Esophagus squamous epithelium (tissue), 5 donors: ENCODE data around the gene BRSK2. TPM values are rescaled to one million over a fixed set of nuclear protein-coding genes. Genes with fewer than 3 reads are reported as not detected.

Source experiments
- DNase-seq: peaks from one replicate; lab custom pipeline; 2025; lab: John Stamatoyannopoulos, UW
- H3K27ac ChIP-seq, 4 donors: fragments of 200-600 bp; sonication (generic); one replicate each; pipeline ENCODE4 v1.5.1; 2016 to 2019; ENCODE audit warnings: mild to moderate bottlenecking in 1 of 4
- H3K27me3 ChIP-seq, 4 donors: fragments of 200-600 bp; sonication (generic); 1 replicate in 3 of 4; 2 replicates in 1 of 4; pipeline versions ENCODE4 v1.5.1 to v1.6.0; 2017 to 2021; ENCODE audit warnings: antibody characterized with exemption in 1 of 4
- H3K36me3 ChIP-seq, 3 donors: fragments of 200-600 bp; sonication (generic); one replicate each; pipeline ENCODE4 v1.5.1; 2016 to 2019
- H3K4me1 ChIP-seq, 3 donors: fragments of 200-600 bp; sonication (generic); one replicate each; pipeline ENCODE4 v1.5.1; 2017 to 2019
- H3K4me3 ChIP-seq, 4 donors: fragments of 200-600 bp; sonication (generic); 1 replicate in 3 of 4; 2 replicates in 1 of 4; pipeline ENCODE4 v1.5.1; 2016 to 2019; ENCODE audit warnings: mild to moderate bottlenecking in 2 of 4, moderate library complexity in 1 of 4
- H3K9me3 ChIP-seq, 3 donors: fragments of 200-600 bp; sonication (generic); one replicate each; pipeline ENCODE4 v1.5.1; 2016 to 2019
- POLR2A ChIP-seq, 4 donors: fragments of 450-650 bp; IDR thresholded peaks; one replicate each; pipeline ENCODE4 v1.6.1; 2017; ENCODE audit warnings: antibody characterized with exemption in 4 of 4, mild to moderate bottlenecking in 4 of 4, moderate library complexity in 3 of 4
- WGBS, 2 donors: methylation state at CpG; one replicate each; pipeline ENCODE4 v1.1.5; 2018; 5-methylcytosine and 5-hydroxymethylcytosine counted together
- intact Hi-C: fragments of 100-400 bp; cut with DNase I; formaldehyde crosslinking; loops from one replicate; pipeline ENCODE4 v1.15.0; 2022
- total RNA-seq, 4 donors: library from RNA; depleted of rRNA; stranded (reverse); fragments of >200 nt; gene quantifications; one replicate each; pipeline ENCODE4 v1.1.0, GENCODE V29; 2016
- TF ChIP-seq, protein P1 (sequence below), 6 experiments: fragments of 450-650 bp in 4 of 6; fragments of 200-600 bp in 2 of 6; sonication (generic) in 2 of 6; IDR thresholded peaks; one replicate each; pipeline ENCODE4 v1.5.1; 2016 to 2019; ENCODE audit warnings: antibody characterized with exemption in 6 of 6, mild to moderate bottlenecking in 4 of 6, moderate library complexity in 4 of 6
- donor health status: DM: yes; HTN: yes; CAD: no.

BRSK2 gene
- total RNA-seq, 4 donors from 2014 or later: 0.23 to 1.3 (median 0.35) TPM; not detected in 1

DNA sequence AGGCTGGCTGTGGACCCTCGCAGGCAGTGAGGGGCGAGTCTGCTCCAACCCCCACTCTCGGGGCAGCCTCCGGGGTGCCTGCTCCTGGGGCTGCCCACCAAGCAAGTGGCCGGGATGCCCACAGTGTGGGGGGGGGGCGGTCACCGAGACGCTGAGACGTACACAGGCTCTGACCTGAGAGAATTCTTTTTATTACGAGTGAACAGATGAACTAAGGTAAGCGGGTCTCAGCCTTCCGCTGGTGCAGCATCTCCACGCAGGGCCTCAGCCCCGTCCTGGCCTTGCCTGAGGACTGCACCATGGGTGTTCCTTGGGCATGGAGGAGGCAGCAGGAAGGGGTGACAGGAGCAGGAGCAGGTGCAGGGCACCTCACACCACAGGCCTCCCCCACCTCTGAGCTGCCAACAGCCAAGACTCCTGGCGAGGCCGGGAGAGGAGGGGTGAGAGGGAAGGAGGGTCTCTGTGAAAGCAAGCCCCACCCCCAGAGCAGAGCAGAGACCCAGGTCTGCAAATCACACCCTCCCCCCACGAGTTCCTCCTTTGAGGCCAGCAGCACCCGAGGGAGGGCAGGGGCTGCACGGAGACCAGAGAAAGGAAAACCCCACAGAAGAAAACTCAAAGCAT lies 79.7 kb downstream of the BRSK2 start:
- peaks cover 23 to 95% (median 25%) of the 10 kb centered on the region in 3 donors for H3K36me3 ChIP-seq
- 90 to 100% methylated on average over 2 to 8 of the region's 19 CpGs for WGBS, 2 donors
- intact Hi-C loops: no loop called here

DNA sequence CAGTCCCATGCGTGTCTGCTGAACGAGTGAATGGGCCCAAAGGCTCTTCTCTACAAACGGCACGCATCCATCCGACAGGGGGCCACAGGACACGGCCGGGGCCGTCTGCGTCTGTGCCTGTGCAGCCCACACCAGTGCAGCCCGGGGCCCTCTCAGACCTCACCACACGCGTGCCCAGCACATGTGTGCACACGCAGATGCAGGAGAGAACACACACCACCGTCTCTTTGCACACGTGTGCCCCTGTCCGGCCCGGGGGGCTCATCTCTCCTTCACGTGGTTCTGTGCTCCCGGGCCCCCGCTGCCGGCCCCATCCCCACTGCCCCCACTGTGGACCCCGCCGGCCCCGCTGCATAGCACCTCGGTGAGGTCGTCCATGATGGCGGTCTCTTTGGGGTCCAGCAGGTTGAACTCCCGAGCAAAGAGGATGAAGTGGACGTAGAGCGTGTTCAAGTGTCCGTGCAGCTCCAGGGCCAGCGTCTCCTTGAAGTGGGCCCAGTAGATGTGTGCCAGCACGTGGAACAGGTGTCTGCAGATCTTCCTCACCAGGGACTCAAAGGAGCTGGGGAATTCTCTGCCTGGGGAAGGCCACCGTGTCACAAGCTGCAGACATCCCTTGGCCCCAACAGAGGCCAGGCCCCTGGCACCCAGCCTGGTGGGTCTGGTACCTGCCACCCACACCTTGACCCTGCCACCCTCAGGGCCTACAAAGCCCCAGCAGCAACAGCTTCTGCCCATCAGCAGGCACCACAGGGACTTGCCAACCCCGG lies 80.4 kb downstream of the BRSK2 start:
- TF ChIP-seq, protein P1, sequence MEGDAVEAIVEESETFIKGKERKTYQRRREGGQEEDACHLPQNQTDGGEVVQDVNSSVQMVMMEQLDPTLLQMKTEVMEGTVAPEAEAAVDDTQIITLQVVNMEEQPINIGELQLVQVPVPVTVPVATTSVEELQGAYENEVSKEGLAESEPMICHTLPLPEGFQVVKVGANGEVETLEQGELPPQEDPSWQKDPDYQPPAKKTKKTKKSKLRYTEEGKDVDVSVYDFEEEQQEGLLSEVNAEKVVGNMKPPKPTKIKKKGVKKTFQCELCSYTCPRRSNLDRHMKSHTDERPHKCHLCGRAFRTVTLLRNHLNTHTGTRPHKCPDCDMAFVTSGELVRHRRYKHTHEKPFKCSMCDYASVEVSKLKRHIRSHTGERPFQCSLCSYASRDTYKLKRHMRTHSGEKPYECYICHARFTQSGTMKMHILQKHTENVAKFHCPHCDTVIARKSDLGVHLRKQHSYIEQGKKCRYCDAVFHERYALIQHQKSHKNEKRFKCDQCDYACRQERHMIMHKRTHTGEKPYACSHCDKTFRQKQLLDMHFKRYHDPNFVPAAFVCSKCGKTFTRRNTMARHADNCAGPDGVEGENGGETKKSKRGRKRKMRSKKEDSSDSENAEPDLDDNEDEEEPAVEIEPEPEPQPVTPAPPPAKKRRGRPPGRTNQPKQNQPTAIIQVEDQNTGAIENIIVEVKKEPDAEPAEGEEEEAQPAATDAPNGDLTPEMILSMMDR (IDR thresholded peaks at IDR 0.05): no peak
- TF ChIP-seq POLR2A (IDR thresholded peaks at IDR 0.05): no peak
- Histone ChIP-seq H3K9me3 (no peaks in the 10 kb centered on the region), H3K27ac (no peak overlapping the region), H3K4me3 (no peak overlapping the region), H3K4me1 (peaks cover 0 to 12% (median 0%) of the 10 kb centered on the region in 3 donors), H3K36me3 (peaks cover 23 to 99% (median 25%) of the 10 kb centered on the region in 3 donors), H3K27me3 (no peaks in the 10 kb centered on the region)
- intact Hi-C loops: no loop called here
- 88% methylated on average over 15 to 18 of the region's 35 CpGs for WGBS, 2 donors
- DNase-seq: no peak

More for the DNA sequence above, 79.7 kb downstream of the BRSK2 start:
- Histone ChIP-seq H3K4me1 (peaks cover 0 to 12% (median 0%) of the 10 kb centered on the region in 3 donors), H3K27ac (no peak overlapping the region), H3K27me3 (no peaks in the 10 kb centered on the region), H3K9me3 (no peaks in the 10 kb centered on the region), H3K4me3 (no peak overlapping the region)
- TF ChIP-seq, protein P1 (IDR thresholded peaks at IDR 0.05): no peak
- no peak for TF ChIP-seq POLR2A (IDR thresholded peaks at IDR 0.05)
- DNase-seq: no peak

DNA sequence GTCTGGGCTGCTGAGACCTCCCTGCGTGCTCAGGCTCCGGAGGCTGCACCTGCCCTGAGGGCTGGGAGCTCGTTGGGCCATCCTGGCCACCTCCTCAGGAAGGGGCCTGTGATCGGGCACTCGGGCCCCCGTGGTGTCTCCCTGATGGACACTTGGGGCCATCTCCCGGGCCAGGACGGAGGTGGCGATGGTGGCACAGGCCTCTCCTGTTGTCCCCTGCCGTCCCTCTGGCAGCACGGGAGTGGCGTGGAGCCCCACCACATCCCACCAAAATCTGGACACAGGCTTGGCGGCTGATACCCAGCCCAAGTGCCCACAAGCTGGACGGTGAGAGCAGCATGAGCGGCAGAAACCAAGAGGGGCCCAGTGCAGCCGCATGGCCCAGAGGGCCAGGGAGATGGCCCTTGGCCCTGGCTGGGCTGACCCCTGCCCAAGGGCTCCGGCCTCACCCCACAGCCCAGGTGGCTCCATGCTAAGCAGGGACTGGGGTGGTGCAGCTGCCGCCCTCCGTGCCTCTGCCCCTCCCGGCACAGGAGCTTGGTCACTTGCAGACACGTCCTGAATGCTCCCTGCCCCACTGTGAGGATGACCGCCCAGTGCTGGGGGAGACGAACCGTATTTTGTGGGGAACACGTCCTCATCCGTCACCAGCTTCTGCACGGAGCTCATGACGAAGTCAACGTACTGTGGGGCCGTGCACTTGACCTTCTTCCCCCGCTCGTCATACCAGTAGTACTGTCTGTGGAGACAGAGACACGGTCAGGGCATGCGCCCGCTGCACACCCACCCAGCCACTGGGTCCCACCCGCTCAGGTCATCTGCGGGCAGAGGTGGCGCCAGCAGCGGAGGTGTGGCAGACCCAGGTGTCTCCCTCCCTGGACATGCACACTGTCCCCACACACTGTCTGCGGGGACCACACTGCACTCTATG lies 81.2 kb downstream of the BRSK2 start:
- no peak overlapping the region for H3K4me3 ChIP-seq
- intact Hi-C loops: no loop called here
- peaks cover 23 to 99% (median 25%) of the 10 kb centered on the region in 3 donors for H3K36me3 ChIP-seq
- H3K27ac ChIP-seq: no peak overlapping the region
- H3K9me3 ChIP-seq: no peaks in the 10 kb centered on the region
- DNase-seq: no peak
- 88 to 100% methylated on average over 1 to 12 of the region's 40 CpGs for WGBS, 2 donors
- H3K27me3 ChIP-seq: no peaks in the 10 kb centered on the region
- peaks cover 0 to 12% (median 0%) of the 10 kb centered on the region in 3 donors for H3K4me1 ChIP-seq
- TF ChIP-seq, protein P1 (IDR thresholded peaks at IDR 0.05): no peak
- no peak for TF ChIP-seq POLR2A (IDR thresholded peaks at IDR 0.05)

DNA sequence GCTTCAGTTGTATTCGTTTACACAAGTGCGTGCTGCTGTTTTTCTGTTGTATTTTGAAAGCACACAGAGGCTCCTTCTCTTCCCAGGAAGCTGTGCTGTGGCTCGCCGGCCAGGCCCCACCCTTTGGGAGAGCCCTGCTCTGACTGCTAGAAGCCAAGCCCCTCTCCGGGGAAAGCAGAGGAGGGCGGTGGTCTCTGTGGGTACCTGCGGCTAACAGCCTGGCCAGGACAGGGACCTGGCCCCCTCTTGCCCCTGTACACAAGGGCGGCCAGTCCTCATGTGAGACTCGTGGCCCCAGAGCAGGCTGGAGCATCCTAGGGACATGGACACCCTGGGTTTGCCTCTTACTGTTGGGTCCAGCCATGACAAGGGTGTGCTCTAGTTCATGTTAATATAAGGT lies 82.0 kb downstream of the BRSK2 start:
- WGBS, 2 donors: 61 to 67% methylated on average over 2 to 4 of the region's 9 CpGs
- intact Hi-C loops: no loop called here

More for the DNA sequence above, 82.0 kb downstream of the BRSK2 start:
- no peak overlapping the region for H3K4me3 ChIP-seq
- H3K27me3 ChIP-seq: no peaks in the 10 kb centered on the region
- no peak for TF ChIP-seq POLR2A (IDR thresholded peaks at IDR 0.05)
- TF ChIP-seq, protein P1 (IDR thresholded peaks at IDR 0.05): no peak
- no peak for DNase-seq
- peaks cover 0 to 12% (median 0%) of the 10 kb centered on the region in 3 donors for H3K4me1 ChIP-seq
- peaks cover 24 to 99% (median 25%) of the 10 kb centered on the region in 3 donors for H3K36me3 ChIP-seq
- no peak overlapping the region for H3K27ac ChIP-seq
- no peaks in the 10 kb centered on the region for H3K9me3 ChIP-seq
